ENCODE measurements around the gene PRELP.

DNA sequence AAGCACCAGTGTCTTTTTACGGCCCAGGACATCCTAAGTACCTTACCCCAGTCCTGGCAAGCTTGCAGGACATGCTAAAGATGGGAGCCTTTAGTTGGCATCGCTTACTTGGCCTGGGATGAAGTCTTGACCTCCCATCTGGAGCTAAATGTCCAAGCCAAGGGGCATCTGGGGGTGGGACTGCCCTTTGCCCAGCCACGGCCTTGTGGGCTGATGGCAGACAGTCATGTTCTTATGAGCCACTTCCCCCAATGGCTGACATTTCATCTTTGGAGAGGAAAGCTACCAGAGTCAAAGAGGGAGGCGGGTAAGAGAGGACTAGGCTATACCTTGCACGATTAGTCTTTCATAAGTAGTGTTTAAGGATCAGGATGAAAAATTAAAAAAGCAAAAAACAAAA lies 50.5 kb downstream of the PRELP start:
- TF ChIP-seq POLR2AphosphoS5 (IDR thresholded peaks at IDR 0.05; ENCODE audit: low read depth, low read length), result no peak
- TF ChIP-seq TAF1 (IDR thresholded peaks at IDR 0.05; ENCODE audit: borderline replicate concordance, insufficient read depth, low read length), result no peak
- TF ChIP-seq, protein P1, sequence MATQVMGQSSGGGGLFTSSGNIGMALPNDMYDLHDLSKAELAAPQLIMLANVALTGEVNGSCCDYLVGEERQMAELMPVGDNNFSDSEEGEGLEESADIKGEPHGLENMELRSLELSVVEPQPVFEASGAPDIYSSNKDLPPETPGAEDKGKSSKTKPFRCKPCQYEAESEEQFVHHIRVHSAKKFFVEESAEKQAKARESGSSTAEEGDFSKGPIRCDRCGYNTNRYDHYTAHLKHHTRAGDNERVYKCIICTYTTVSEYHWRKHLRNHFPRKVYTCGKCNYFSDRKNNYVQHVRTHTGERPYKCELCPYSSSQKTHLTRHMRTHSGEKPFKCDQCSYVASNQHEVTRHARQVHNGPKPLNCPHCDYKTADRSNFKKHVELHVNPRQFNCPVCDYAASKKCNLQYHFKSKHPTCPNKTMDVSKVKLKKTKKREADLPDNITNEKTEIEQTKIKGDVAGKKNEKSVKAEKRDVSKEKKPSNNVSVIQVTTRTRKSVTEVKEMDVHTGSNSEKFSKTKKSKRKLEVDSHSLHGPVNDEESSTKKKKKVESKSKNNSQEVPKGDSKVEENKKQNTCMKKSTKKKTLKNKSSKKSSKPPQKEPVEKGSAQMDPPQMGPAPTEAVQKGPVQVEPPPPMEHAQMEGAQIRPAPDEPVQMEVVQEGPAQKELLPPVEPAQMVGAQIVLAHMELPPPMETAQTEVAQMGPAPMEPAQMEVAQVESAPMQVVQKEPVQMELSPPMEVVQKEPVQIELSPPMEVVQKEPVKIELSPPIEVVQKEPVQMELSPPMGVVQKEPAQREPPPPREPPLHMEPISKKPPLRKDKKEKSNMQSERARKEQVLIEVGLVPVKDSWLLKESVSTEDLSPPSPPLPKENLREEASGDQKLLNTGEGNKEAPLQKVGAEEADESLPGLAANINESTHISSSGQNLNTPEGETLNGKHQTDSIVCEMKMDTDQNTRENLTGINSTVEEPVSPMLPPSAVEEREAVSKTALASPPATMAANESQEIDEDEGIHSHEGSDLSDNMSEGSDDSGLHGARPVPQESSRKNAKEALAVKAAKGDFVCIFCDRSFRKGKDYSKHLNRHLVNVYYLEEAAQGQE (IDR thresholded peaks at IDR 0.05; ENCODE audit: insufficient read depth in 1 of 2, low read depth in 2 of 2, low read length in 2 of 2), result no peak
- no peak for TF ChIP-seq SIN3A (IDR thresholded peaks at IDR 0.05; ENCODE audit: borderline replicate concordance, insufficient read depth, low read length)
- TF ChIP-seq FOXP2 (optimal IDR thresholded peaks at IDR 0.05; ENCODE audit: borderline replicate concordance, extremely low read depth, extremely low read length, insufficient read depth), result no peak
